ENCODE results near the gene DGCR8.

- TF ChIP-seq, protein P1, sequence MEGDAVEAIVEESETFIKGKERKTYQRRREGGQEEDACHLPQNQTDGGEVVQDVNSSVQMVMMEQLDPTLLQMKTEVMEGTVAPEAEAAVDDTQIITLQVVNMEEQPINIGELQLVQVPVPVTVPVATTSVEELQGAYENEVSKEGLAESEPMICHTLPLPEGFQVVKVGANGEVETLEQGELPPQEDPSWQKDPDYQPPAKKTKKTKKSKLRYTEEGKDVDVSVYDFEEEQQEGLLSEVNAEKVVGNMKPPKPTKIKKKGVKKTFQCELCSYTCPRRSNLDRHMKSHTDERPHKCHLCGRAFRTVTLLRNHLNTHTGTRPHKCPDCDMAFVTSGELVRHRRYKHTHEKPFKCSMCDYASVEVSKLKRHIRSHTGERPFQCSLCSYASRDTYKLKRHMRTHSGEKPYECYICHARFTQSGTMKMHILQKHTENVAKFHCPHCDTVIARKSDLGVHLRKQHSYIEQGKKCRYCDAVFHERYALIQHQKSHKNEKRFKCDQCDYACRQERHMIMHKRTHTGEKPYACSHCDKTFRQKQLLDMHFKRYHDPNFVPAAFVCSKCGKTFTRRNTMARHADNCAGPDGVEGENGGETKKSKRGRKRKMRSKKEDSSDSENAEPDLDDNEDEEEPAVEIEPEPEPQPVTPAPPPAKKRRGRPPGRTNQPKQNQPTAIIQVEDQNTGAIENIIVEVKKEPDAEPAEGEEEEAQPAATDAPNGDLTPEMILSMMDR (IDR thresholded peaks at IDR 0.05): no peak
- TF ChIP-seq EP300 (IDR thresholded peaks at IDR 0.05; ENCODE audit: low read depth): no peak
- TF ChIP-seq POLR2A (IDR thresholded peaks at IDR 0.05): no peak
Observed at GRCh38 chr22:20031732-20032406, 48.2 kb upstream of the DGCR8 start.
